GM21723 (cell line): Measurements from ENCODE around the gene SIK1.

Experiments used
- ATAC-seq: cut with Tn5 transposase; IDR thresholded peaks from one replicate; pipeline ENCODE4 v1.9.1; 2021; ENCODE audit warnings: mild to moderate bottlenecking, moderate library complexity; ENCODE audit not compliant: unreplicated experiment

Gene SIK1

DNA sequence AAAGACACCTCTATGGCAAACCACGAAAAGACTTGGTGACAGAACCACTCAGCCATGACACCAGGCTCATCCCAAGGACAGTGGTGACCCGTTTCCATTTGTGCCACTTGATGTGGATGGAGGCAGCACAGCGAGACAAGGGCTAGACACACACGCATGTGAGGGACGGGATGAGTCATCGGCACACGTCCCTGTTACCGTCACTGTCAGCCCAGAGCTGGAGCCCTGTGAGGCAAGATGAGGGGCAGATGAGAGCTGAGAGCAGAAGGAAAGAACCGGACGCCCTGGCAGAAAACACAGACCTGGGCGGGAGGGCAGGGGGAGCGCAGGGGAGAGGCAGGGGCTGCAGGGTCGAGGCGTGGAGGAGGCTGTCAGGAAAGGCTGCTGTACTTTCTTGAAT, 57.8 kb downstream of the SIK1 start:
- peak; percentile 66 for ATAC-seq

DNA sequence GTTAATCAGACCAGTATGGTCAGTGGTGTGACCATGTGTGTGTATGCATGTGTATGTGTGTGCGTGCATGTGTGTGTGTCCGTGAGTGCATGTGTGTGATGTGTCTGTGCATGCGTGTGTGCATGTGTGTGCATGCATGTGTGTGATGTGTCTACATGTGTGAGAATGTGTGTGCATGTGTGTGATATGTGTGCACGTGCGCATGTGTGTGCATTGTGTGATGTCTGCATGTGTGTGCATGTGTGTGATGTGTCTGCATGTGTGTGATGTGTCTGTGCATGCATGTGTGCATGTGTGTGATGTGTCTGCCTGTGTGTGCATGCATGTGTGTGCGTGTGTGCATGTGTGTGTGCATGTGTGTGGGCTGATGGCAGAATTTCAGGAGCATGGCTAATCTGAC, 58.2 kb downstream of the SIK1 start:
- ATAC-seq: no peak

DNA sequence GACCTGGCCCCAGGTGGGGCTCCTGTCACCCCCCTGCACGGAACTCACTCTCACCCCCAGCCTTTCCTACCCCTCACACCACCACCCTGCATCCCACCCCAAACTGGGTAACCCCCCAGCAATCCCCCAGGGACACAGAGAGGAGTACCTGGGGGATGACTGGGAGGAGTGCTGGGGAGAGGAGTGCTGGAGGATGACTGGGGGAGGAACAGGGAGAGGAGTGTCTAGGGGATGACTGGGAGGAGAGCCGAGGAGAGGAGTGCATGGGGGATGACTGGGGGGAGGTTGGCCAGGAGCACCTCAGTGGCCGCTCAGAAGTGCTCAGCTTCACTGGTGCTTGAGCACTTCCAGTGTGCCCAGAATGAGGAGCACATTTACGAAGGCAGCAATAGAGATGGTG, 59.1 kb downstream of the SIK1 start:
- no peak for ATAC-seq

DNA sequence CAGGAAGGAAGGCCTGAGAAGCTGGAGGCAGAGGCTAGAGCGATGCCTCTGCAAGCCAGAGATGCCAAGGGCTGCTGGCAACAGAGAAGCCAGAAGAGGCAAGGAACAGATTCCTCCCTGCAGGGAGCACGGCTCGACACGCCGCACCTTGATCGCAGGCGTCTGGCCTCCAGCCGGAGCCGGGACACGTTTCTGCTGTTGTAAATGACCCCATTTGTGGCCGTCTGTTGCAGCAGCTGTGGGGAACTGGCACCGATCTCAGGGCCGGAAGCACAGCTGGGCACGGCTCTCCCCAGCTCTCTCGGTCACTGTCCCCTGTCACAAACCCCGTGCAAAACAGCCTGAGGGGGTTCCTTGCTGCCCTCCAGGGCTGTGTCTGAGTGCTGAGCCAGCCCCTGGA, 59.6 kb downstream of the SIK1 start:
- ATAC-seq: no peak

DNA sequence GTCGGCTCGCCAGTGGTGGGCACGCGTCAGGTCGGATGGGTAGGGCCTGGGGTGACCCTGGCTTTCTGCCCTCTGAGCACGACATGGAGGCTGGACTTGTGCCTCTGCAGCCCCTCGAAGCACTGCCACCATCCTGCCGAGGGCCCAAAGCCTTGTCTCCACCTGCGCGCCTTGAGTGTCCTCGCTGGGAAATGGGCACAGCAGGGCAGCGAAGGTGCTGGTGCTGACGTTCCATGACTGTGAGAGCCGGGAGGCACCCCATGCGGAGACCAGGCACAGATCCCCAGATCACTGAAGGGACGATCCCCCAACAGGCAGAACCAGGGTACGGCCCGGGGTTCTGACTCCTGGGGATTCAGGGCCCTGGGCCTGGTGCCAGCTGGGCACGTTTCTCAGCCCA, 60.3 kb downstream of the SIK1 start:
- no peak for ATAC-seq

DNA sequence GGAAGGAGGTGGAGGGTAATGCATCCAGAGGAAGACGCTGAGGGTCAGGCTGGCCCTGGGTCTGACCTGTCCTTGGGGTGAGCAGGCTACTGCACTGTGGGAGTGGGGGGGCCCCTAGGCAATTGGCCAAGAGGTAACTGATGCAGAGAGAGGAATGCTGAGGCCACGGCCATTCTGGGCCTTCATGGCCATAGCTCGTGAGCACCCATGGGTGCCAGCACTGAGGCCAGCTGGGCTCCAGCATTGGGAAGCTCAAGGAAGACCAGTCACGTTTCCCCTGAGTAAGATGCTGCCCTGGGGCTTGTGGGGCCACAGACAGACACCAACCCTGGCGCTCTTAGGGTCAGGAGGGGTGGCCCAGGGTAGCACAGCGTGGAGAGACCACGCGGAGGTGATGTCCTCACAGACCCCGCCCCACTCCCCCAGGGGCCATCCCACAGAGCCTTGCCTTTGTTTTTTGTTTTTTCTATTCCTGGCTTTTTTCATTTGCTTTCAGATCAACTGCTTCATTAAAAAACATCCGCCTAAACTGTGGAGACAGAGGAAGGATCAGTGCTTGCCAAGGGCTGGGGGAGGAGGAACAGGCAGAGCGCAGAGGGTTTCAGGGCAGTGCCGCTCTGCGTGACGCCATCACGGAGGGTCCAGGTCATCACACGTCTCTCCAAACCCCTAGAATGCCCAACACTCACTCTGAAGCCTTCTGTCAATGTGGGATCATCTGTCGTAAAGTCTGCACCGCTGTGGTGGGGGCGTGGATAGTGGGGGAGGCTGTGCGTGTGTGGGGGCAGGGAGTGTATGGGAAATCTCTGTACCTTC, 61.1 kb downstream of the SIK1 start:
- no peak for ATAC-seq

DNA sequence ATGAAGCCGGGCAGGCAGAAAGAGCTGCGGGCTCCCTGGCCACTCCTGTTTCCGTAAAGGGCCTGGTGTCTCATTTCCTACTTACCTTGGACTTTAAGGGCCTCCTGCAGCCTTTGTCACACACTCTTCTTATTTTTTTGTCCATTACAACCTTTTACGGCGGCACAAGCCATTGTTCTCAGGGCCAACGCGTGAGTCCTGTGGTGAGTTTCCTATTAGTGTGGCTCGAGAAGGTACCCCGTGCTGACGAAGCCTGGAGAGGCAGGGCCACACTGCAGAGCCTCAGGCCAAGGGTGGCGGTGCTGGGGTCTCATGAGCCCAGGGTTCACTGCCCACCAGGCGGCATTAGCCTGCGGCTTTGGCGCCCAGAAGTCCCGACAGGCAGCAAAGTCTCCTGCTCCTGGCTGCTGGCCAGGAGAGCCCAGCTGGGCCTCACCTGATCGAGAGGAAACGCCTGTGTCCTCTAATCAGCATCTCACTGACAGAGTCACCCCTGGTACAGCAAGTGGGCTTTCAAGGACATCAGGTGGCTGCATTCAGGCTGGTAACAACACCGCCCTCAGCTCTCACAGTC, 62.0 kb downstream of the SIK1 start:
- ATAC-seq: no peak
